Neural cell (in vitro differentiated cells): ENCODE results near the gene NRG3. TPM values are rescaled to one million over a fixed set of nuclear protein-coding genes. Genes with fewer than 3 reads are reported as not detected.

Source experiments
- H2AFZ ChIP-seq: fragments of 200-600, 300-800 bp; sonication (generic), shearing (Covaris generic); 2 replicates; pipeline ENCODE4 v1.6.0; 2014; ENCODE audit warnings: low read depth, mild to moderate bottlenecking, antibody characterized with exemption, low read length, moderate library complexity
- H3F3A ChIP-seq: fragments of 200-600 bp; shearing (Covaris generic); 2 replicates; pipeline ENCODE4 v1.6.1; 2016; ENCODE audit warnings: mild to moderate bottlenecking, moderate library complexity, mixed read lengths, antibody characterized with exemption, low read length; ENCODE audit not compliant: insufficient read depth, poor library complexity, severe bottlenecking
- H3K27ac ChIP-seq: fragments of 200-600, 300-800 bp; sonication (generic), shearing (Covaris generic); 2 replicates; pipeline ENCODE4 v1.5.1; 2014; ENCODE audit warnings: mild to moderate bottlenecking, low read length, moderate library complexity
- H3K27me3 ChIP-seq: fragments of 300-800, 200-600 bp; sonication (generic), shearing (Covaris generic); 2 replicates; pipeline ENCODE4 v1.6.0; 2014; ENCODE audit warnings: mild to moderate bottlenecking, low read depth, low read length, moderate library complexity; ENCODE audit not compliant: insufficient read depth
- H3K36me3 ChIP-seq: fragments of 300-800, 200-600 bp; sonication (generic), shearing (Covaris generic); 2 replicates; pipeline ENCODE4 v1.5.1; 2014; ENCODE audit warnings: mild to moderate bottlenecking, antibody characterized with exemption, low read length, moderate library complexity; ENCODE audit not compliant: insufficient read depth
- H3K4me2 ChIP-seq: fragments of 300-800, 200-600 bp; sonication (generic), shearing (Covaris generic); 2 replicates; pipeline ENCODE4 v1.6.0; 2014; ENCODE audit warnings: mild to moderate bottlenecking, low read length
- H3K4me3 ChIP-seq: fragments of 300-800, 200-600 bp; sonication (generic), shearing (Covaris generic); 2 replicates; pipeline ENCODE4 v1.5.1; 2014; ENCODE audit warnings: mild to moderate bottlenecking, low read length, moderate library complexity
- H3K79me2 ChIP-seq: fragments of 200-600 bp; shearing (Covaris generic); replicated peaks from 2 replicates; pipeline ENCODE4 v1.6.0; 2014; ENCODE audit warnings: mild to moderate bottlenecking, low read length, moderate library complexity; ENCODE audit not compliant: insufficient read depth
- H3K9ac ChIP-seq: fragments of 300-800, 200-600 bp; sonication (generic), shearing (Covaris generic); 2 replicates; pipeline ENCODE4 v1.6.1; 2016; ENCODE audit warnings: mild to moderate bottlenecking, low read length, mixed read lengths
- H3K9me2 ChIP-seq: fragments of 200-600 bp; shearing (Covaris generic); 2 replicates; pipeline ENCODE4 v1.6.1; 2016; ENCODE audit warnings: mild to moderate bottlenecking, low read length, mixed read lengths; ENCODE audit not compliant: insufficient read depth
- H3K9me3 ChIP-seq: fragments of 200-600, 300-800 bp; sonication (generic), shearing (Covaris generic); 2 replicates; pipeline ENCODE4 v1.6.1; 2016; ENCODE audit warnings: mild to moderate bottlenecking, mixed run types, low read length, moderate library complexity, mixed read lengths
- H4K20me1 ChIP-seq: fragments of 200-600 bp; shearing (Covaris generic); 2 replicates; pipeline ENCODE4 v1.6.1; 2016; ENCODE audit warnings: mild to moderate bottlenecking, mixed run types; ENCODE audit not compliant: insufficient read depth
- EP300 ChIP-seq: fragments of 450-650 bp; conservative IDR thresholded peaks from 2 replicates; pipeline ENCODE4 v1.6.1; 2014; ENCODE audit warnings: antibody characterized with exemption, mild to moderate bottlenecking, moderate library complexity; ENCODE audit not compliant: poor library complexity, severe bottlenecking
- EZH2 ChIP-seq: fragments of 200-600, 300-800 bp; shearing (Covaris generic), sonication (generic); IDR thresholded peaks from 2 replicates; pipeline ENCODE4 v1.6.1; 2014; ENCODE audit warnings: antibody characterized with exemption, low read length, borderline replicate concordance, mild to moderate bottlenecking; ENCODE audit not compliant: insufficient read depth, poor library complexity, severe bottlenecking
- MXI1 ChIP-seq: fragments of 450-650 bp; conservative IDR thresholded peaks from 2 replicates; pipeline ENCODE4 v1.6.1; 2014; ENCODE audit warnings: antibody characterized with exemption, mild to moderate bottlenecking; ENCODE audit not compliant: poor library complexity, severe bottlenecking
- POLR2AphosphoS5 ChIP-seq: IDR thresholded peaks from 2 replicates; pipeline ENCODE4 v1.6.1; 2012
- RAD21 ChIP-seq: fragments of 450-650 bp; conservative IDR thresholded peaks from 2 replicates; pipeline ENCODE4 v1.6.1; 2014; ENCODE audit warnings: antibody characterized with exemption, mild to moderate bottlenecking, moderate library complexity
- SMC3 ChIP-seq: fragments of 450-650 bp; conservative IDR thresholded peaks from 2 replicates; pipeline ENCODE4 v1.6.1; 2014; ENCODE audit warnings: antibody characterized with exemption, mild to moderate bottlenecking, moderate library complexity; ENCODE audit not compliant: poor library complexity
- TAF1 ChIP-seq: IDR thresholded peaks from 2 replicates; pipeline ENCODE4 v1.6.1; 2012; ENCODE audit warnings: low read depth
- polyA plus RNA-seq: library from polyadenylated mRNA; depleted of rRNA; stranded (reverse); fragments of >200 nt; gene quantifications from 2 replicates; pipeline ENCODE4 v1.2.3, GENCODE V29; 2014
- TF ChIP-seq, protein P1 (sequence below): IDR thresholded peaks from 2 replicates; pipeline ENCODE4 v1.6.1; 2012; ENCODE audit warnings: borderline replicate concordance
- TF ChIP-seq, protein P2 (sequence below): fragments of 450-650 bp; IDR thresholded peaks from 2 replicates; pipeline ENCODE4 v1.5.1; 2014; ENCODE audit warnings: antibody characterized with exemption, mild to moderate bottlenecking, moderate library complexity; ENCODE audit not compliant: poor library complexity, severe bottlenecking

Gene NRG3
- polyA plus RNA-seq, 1 donor from 2014 or later: 14.0 TPM

DNA sequence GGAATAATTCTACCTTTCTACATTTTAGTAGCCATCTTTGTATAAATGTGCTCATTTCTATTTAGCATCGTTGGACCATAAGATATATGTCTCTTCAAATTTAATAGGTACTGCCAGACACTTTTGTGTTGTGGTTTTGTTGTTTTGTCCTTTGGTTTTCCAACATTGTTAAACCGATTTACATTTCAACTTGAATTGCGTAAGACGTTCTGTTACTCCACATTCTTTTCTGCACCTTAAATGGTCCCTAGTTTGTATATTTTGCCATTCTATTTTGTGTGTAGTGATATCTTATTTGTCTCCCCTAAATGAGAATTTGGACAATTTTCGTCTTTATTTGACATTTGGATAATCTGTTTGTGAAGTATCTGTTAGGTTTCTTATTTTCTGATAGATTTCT is 1015.6 kb downstream of the NRG3 start:
- Histone ChIP-seq H3K9me3 (peaks cover 3% of the 10 kb centered on the region), H3K9ac (no peak overlapping the region), H3K36me3 (no peaks in the 10 kb centered on the region), H2AFZ (no peak overlapping the region), H3F3A (peaks cover 5% of the 10 kb centered on the region), H3K9me2 (no peaks in the 10 kb centered on the region), H3K79me2 (no peaks in the 10 kb centered on the region), H3K4me2 (no peak overlapping the region), H4K20me1 (no peaks in the 10 kb centered on the region), H3K27ac (peak overlapping the region; percentile 90), H3K4me3 (no peak overlapping the region), H3K27me3 (no peaks in the 10 kb centered on the region)
- TF ChIP-seq RAD21: no peak
- no peak for TF ChIP-seq MXI1
- TF ChIP-seq TAF1: no peak
- TF ChIP-seq SMC3: no peak
- TF ChIP-seq, protein P1, sequence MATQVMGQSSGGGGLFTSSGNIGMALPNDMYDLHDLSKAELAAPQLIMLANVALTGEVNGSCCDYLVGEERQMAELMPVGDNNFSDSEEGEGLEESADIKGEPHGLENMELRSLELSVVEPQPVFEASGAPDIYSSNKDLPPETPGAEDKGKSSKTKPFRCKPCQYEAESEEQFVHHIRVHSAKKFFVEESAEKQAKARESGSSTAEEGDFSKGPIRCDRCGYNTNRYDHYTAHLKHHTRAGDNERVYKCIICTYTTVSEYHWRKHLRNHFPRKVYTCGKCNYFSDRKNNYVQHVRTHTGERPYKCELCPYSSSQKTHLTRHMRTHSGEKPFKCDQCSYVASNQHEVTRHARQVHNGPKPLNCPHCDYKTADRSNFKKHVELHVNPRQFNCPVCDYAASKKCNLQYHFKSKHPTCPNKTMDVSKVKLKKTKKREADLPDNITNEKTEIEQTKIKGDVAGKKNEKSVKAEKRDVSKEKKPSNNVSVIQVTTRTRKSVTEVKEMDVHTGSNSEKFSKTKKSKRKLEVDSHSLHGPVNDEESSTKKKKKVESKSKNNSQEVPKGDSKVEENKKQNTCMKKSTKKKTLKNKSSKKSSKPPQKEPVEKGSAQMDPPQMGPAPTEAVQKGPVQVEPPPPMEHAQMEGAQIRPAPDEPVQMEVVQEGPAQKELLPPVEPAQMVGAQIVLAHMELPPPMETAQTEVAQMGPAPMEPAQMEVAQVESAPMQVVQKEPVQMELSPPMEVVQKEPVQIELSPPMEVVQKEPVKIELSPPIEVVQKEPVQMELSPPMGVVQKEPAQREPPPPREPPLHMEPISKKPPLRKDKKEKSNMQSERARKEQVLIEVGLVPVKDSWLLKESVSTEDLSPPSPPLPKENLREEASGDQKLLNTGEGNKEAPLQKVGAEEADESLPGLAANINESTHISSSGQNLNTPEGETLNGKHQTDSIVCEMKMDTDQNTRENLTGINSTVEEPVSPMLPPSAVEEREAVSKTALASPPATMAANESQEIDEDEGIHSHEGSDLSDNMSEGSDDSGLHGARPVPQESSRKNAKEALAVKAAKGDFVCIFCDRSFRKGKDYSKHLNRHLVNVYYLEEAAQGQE: no peak
- TF ChIP-seq EP300: no peak
- TF ChIP-seq, protein P2, sequence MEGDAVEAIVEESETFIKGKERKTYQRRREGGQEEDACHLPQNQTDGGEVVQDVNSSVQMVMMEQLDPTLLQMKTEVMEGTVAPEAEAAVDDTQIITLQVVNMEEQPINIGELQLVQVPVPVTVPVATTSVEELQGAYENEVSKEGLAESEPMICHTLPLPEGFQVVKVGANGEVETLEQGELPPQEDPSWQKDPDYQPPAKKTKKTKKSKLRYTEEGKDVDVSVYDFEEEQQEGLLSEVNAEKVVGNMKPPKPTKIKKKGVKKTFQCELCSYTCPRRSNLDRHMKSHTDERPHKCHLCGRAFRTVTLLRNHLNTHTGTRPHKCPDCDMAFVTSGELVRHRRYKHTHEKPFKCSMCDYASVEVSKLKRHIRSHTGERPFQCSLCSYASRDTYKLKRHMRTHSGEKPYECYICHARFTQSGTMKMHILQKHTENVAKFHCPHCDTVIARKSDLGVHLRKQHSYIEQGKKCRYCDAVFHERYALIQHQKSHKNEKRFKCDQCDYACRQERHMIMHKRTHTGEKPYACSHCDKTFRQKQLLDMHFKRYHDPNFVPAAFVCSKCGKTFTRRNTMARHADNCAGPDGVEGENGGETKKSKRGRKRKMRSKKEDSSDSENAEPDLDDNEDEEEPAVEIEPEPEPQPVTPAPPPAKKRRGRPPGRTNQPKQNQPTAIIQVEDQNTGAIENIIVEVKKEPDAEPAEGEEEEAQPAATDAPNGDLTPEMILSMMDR: no peak
- no peak for TF ChIP-seq EZH2
- no peak for TF ChIP-seq POLR2AphosphoS5

DNA sequence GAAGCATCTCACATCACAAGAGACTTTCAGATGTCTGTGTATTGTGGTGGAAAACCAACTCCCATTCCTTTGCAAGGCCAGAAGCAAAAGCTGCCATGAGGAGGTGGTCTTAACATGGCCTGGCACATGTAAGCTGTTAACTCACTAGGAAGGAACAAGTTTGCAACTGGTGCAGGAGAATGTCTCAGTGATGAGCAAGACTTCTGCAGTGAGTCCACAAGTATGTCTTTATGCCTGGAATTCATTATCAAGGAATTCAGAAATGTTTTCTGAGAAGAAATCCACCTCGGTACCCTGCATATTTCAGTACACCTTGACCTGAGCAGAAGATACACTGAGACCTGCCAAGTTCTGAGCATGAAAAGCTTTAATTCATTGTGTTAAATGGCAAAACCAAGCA is 1033.1 kb downstream of the NRG3 start:
- no peaks in the 10 kb centered on the region for H4K20me1 ChIP-seq
- H3K9me3 ChIP-seq: no peaks in the 10 kb centered on the region
- no peaks in the 10 kb centered on the region for H3K36me3 ChIP-seq
- H3K27ac ChIP-seq: no peak overlapping the region
- no peak overlapping the region for H3K4me3 ChIP-seq
- TF ChIP-seq, protein P2: no peak
- TF ChIP-seq RAD21 (no peak), TAF1 (no peak)
- no peak overlapping the region for H3K9ac ChIP-seq
- H3K4me2 ChIP-seq: no peak overlapping the region
- no peak overlapping the region for H2AFZ ChIP-seq
- H3K9me2 ChIP-seq: no peaks in the 10 kb centered on the region
- H3K27me3 ChIP-seq: no peaks in the 10 kb centered on the region
- no peaks in the 10 kb centered on the region for H3F3A ChIP-seq
- no peaks in the 10 kb centered on the region for H3K79me2 ChIP-seq
